Keratinocyte (primary cell): ENCODE measurements around the gene TRAPPC3L.
A peak's percentile ranks its signal among the peaks of the same experiment; 100 is the strongest.

Experiments used
- EZH2 ChIP-seq: IDR thresholded peaks from one replicate; pipeline ENCODE4 v1.6.1; 2012; ENCODE audit warnings: inconsistent platforms, mild to moderate bottlenecking, low read length, moderate library complexity
- TF ChIP-seq, protein P1 (sequence below), 3 experiments: IDR thresholded peaks in 1 of 3; conservative IDR thresholded peaks in 1 of 3; optimal IDR thresholded peaks in 1 of 3; 2 replicates in 2 of 3; 3 replicates in 1 of 3; pipeline versions ENCODE3 to v1.5.1; 2011; ENCODE audit warnings: low read length in 3 of 3, mild to moderate bottlenecking in 3 of 3, moderate library complexity in 2 of 3, control low read depth in 1 of 3, inconsistent platforms in 1 of 3; ENCODE audit not compliant: insufficient read depth in 2 of 3; ENCODE audit errors: extremely low read depth in 1 of 3

DNA sequence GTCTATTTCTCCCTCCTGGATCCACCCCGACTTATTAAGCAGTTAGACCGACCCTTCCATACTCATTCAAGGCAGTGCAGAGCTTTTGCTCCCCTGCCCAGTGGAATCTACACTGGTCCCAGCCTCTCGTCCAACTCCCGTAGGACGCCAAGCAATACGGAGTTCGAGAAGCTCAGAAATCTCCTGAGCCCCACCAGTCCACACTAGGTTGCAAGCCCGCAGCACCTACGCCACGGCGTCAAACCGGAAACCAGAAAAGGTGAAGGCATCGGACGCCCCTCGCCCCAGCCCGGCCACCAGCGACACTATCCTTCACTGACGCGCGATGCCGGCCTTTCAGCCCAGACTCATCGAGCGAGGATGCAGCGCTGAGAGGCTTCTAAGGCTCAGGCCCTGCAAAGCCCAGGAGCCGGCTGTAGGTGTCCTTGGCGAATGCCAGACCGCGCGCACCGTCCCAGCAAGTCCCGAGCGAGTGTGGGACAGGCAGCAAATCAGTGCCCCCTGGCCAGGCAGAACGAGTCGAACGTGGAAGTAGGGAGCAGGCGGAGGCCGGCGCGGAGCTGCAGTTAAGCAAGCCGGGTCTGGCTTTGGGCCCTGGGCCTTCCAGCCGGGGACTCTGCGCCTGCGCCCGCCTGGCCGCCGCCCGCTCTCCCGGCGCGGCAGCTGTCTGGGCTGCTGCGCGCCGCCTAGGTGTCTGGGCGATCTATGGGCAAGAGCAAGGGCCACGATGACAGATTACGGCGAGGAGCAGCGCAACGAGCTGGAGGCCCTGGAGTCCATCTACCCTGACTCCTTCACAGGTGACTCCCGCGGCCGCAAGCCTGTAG lies 25.6 kb upstream of the TRAPPC3L start, which contains the start of gene RWDD1:
- TF ChIP-seq, protein P1, sequence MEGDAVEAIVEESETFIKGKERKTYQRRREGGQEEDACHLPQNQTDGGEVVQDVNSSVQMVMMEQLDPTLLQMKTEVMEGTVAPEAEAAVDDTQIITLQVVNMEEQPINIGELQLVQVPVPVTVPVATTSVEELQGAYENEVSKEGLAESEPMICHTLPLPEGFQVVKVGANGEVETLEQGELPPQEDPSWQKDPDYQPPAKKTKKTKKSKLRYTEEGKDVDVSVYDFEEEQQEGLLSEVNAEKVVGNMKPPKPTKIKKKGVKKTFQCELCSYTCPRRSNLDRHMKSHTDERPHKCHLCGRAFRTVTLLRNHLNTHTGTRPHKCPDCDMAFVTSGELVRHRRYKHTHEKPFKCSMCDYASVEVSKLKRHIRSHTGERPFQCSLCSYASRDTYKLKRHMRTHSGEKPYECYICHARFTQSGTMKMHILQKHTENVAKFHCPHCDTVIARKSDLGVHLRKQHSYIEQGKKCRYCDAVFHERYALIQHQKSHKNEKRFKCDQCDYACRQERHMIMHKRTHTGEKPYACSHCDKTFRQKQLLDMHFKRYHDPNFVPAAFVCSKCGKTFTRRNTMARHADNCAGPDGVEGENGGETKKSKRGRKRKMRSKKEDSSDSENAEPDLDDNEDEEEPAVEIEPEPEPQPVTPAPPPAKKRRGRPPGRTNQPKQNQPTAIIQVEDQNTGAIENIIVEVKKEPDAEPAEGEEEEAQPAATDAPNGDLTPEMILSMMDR (optimal IDR thresholded peaks at IDR 0.05 in 1 of 3, IDR thresholded peaks at IDR 0.05 in 1 of 3, conservative IDR thresholded peaks at IDR 0.05 in 1 of 3; ENCODE audit: extremely low read depth in 1 of 3, insufficient read depth in 2 of 3, low read length in 3 of 3), result peak in 1 of 3 experiments; percentile 12
- TF ChIP-seq EZH2, result no peak
